GM10266 (cell line): ENCODE results near the gene SURF4.
A peak's percentile ranks its signal among the peaks of the same experiment; 100 is the strongest.
"Not testable (repeated sequence)": the region's sequence is repeated elsewhere in the genome, so short reads cannot be mapped to it uniquely, and the experiment has no call there.

Experiments used
- DNase-seq: peaks from one replicate; pipeline ENCODE4 v3.0.0; 2012; ENCODE audit errors: extremely low spot score
- TF ChIP-seq, protein P1 (sequence below): IDR thresholded peaks from 2 replicates; pipeline ENCODE4 v1.5.1; 2012; ENCODE audit warnings: mild to moderate bottlenecking, low read depth; ENCODE audit not compliant: control insufficient read depth, insufficient read depth; ENCODE audit errors: missing control alignments

Gene SURF4

DNA sequence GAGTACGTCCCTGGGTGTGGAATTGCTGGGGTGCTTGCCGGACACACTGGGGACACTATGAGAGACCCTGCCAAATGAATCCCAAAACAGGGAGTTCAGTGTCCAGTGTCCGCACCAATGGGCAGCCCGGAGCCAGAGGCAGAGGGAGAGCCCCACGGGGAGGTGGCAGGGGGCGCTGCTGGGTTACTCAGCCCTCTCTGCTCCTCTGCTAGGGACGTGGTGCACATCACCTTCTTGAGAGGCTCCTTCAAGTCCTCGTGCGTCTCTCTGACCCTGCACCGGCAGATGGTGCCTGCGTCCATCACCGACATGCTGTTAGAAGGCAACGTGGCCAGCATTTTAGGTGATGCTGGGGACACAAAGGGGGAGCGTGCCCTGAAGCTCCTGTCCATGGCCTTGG, 21.1 kb upstream of the SURF4 start:
- TF ChIP-seq, protein P1, sequence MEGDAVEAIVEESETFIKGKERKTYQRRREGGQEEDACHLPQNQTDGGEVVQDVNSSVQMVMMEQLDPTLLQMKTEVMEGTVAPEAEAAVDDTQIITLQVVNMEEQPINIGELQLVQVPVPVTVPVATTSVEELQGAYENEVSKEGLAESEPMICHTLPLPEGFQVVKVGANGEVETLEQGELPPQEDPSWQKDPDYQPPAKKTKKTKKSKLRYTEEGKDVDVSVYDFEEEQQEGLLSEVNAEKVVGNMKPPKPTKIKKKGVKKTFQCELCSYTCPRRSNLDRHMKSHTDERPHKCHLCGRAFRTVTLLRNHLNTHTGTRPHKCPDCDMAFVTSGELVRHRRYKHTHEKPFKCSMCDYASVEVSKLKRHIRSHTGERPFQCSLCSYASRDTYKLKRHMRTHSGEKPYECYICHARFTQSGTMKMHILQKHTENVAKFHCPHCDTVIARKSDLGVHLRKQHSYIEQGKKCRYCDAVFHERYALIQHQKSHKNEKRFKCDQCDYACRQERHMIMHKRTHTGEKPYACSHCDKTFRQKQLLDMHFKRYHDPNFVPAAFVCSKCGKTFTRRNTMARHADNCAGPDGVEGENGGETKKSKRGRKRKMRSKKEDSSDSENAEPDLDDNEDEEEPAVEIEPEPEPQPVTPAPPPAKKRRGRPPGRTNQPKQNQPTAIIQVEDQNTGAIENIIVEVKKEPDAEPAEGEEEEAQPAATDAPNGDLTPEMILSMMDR: peak; percentile 37
- DNase-seq: no peak

DNA sequence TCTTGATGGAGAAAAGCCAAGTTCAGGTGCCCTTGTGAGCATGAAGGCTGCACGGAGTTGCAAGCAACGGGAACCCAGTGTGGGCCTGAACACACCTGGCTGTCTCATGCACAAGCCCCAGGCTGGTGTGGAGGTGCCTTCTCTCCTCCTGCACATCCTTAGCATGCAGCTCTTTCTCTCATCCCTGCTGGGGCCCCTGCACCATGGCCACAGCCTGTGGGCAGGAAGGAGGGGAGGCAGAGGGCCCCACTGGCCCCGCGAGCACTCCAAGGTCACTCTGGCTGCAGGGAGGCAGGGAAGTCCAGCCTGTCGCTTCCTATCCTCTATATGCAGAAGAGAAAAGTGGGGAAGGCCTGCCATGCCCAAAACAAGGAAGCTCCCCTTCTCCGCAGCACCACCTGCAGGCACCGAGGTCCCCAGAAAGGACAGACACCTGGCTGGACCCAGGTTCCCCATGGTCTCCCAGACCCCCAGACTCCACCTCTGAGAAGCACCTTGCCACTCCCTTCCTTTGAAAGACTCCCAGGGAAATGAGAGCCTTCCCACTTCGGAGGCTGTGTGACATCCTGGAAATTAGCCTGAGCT, 18.9 kb upstream of the SURF4 start:
- no peak for DNase-seq
- TF ChIP-seq, protein P1: no peak

DNA sequence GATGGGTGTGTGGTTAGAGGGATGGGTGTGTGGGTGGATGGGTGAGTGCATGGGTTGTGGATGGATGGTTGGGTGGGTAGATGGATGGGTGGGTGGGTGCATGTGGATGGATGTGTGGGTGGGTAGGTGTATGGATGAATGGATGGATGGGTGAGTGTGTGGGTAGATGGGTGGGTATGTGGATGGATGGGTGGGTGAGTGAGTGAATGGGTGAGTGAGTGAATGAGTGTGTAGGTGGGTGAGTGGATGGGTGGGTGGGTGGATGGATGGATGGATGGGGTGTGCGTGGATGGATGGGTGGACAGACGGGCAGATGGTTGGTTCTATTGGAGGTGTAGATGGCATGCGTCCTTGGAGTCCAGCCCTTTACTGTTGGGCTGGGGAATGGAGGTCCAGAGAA, 17.5 kb upstream of the SURF4 start:
- DNase-seq: no peak
- TF ChIP-seq, protein P1: no peak

DNA sequence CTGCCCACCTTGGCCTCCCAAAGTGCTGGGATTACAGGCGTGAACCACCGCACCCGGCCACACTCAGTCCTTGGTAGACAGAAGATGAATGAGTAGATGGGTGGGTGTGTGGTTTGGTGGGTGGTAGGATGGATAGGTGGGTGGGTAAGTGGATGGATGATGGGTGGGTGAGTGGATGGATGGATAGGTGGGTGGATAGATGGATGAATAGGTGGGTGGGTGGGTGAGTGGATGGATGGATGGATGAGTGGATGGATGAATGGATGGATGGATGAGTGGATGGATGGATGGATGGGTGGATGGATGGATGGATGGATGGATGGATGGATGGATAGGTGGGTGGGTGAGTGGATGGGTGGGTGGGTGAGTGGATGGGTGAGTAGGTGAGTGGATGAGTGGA, 16.4 kb upstream of the SURF4 start:
- not testable (repeated sequence) for DNase-seq

DNA sequence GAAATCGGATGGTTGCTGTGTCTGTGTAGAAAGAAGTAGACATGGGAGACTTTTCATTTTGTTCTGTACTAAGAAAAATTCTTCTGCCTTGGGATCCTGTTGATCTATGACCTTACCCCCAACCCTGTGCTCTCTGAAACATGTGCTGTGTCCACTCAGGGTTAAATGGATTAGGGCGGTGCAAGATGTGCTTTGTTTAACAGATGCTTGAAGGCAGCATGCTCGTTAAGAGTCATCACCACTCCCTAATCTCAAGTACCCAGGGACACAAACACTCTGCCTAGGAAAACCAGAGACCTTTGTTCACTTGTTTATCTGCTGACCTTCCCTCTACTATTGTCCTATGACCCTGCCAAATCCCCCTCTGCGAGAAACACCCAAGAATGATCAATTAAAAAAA, 15.6 kb upstream of the SURF4 start:
- DNase-seq: not testable (repeated sequence)

DNA sequence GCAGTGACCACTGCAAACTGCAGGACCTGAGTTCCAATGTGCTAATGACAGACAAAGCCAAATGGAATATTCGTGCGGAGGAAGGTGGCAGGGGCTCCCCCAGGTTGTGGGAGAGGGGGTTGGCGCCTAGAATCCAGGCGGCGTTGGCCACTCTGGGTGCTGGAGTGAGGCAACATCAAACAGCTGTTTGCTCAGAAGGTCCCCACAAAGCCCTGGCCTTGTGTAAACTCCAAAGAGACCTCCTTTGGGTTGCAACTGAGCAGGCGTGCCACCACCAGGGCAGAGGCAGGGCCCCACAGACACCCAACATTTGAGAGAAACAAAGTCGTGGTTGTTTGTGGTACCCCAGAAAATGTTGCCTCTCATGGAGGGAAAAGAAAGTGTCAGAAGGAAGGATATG, 14.9 kb upstream of the SURF4 start:
- TF ChIP-seq, protein P1: no peak
- no peak for DNase-seq

DNA sequence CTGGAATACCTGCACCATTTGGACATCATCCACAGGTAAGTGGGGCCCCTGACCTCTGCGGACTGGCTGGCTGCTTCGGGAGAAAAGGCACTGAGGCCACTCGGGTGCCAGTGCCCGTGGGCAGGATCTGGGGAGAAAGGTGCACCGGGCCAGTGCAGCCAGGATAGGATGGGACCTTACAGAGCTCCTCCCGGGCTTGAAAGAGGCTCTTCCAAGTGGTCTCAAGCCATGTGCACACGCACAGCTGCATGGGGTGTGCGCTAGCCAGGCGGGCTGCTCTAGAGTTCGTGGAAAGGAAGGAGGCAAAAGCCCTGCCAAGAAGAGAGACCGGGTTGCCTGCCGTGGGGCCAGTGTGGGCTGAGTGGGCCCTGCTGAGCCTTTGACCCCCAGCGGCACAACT, 13.7 kb upstream of the SURF4 start:
- no peak for DNase-seq
- TF ChIP-seq, protein P1: no peak

DNA sequence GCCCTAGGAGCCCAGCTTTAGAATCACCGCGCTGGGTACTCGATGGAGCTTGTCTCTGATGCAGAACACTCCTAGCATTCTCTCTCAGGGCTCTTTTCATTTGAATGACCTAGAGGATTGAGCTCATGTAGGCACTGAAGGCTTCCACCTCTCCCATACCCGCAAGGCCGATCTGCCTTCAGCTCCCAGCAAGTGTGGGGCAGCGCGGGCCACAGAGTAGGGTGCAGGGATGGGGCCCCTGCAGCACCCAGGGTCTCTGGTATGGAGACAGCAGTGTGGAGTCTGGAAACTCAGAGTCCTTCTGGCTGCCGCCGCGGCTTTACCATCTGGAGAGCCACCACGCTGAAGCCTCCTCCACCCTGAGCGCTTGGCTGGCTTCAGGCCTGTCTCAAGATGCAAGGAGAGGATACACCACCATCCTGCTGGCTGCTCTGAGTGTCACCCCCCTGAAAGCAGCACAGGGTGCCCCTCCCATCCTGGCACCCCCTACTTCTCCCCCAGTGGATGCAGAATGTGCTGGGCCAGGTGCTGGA, 13.2 kb upstream of the SURF4 start:
- TF ChIP-seq, protein P1: no peak
- no peak for DNase-seq
